Esophagus muscularis mucosa (tissue), 4 donors: ENCODE data around the gene GPR158. TPM values are rescaled to one million over a fixed set of nuclear protein-coding genes. Genes with fewer than 3 reads are reported as not detected.

Experiments
- DNase-seq: peaks from one replicate; pipeline ENCODE4 v3.0.0-alpha.2; 2017; ENCODE audit errors: extremely low spot score
- H3K27ac ChIP-seq, 4 donors: fragments of 200-600 bp; sonication (generic); replicated peaks in 1 of 4; 1 replicate in 3 of 4; 2 replicates in 1 of 4; pipeline ENCODE4 v1.5.1; 2016 to 2019; ENCODE audit warnings: mild to moderate bottlenecking in 1 of 4
- H3K27me3 ChIP-seq, 4 donors: fragments of 200-600 bp; sonication (generic); one replicate each; pipeline versions ENCODE4 v1.5.1 to v1.6.0; 2016 to 2019
- H3K36me3 ChIP-seq, 4 donors: fragments of 200-600 bp; sonication (generic); one replicate each; pipeline ENCODE4 v1.5.1; 2016 to 2019
- H3K4me1 ChIP-seq, 4 donors: fragments of 200-600 bp; sonication (generic); one replicate each; pipeline ENCODE4 v1.5.1; 2016 to 2019
- H3K4me3 ChIP-seq, 4 donors: fragments of 200-600 bp; sonication (generic); 1 replicate in 2 of 4; 2 replicates in 2 of 4; pipeline ENCODE4 v1.5.1; 2016 to 2019; ENCODE audit warnings: mild to moderate bottlenecking in 4 of 4, moderate library complexity in 1 of 4
- H3K9me3 ChIP-seq, 4 donors: fragments of 200-600 bp; sonication (generic); 1 replicate in 3 of 4; 2 replicates in 1 of 4; pipeline ENCODE4 v1.5.1; 2016 to 2019
- CTCF ChIP-seq, 3 experiments: fragments of 200-600 bp in 2 of 3; fragments of 450-650 bp in 1 of 3; sonication (generic) in 2 of 3; IDR thresholded peaks; one replicate each; pipeline ENCODE4 v1.5.1; 2017 to 2019; ENCODE audit warnings: antibody characterized with exemption in 3 of 3, mild to moderate bottlenecking in 2 of 3, moderate library complexity in 1 of 3
- EP300 ChIP-seq: sonication (generic); formaldehyde crosslinking; IDR thresholded peaks from one replicate; pipeline ENCODE4 v1.6.1; 2017; ENCODE audit warnings: antibody characterized with exemption
- POLR2A ChIP-seq: fragments of 450-650 bp; IDR thresholded peaks from one replicate; pipeline ENCODE4 v1.6.1; 2017; ENCODE audit warnings: antibody characterized with exemption, moderate library complexity, mild to moderate bottlenecking, low read depth
- POLR2AphosphoS5 ChIP-seq, 2 donors: sonication (generic); formaldehyde crosslinking; IDR thresholded peaks; one replicate each; pipeline ENCODE4 v1.6.1; 2017; ENCODE audit warnings: antibody characterized with exemption in 2 of 2
- WGBS: methylation state at CpG from one replicate; pipeline ENCODE4 v1.1.5; 2018; 5-methylcytosine and 5-hydroxymethylcytosine counted together
- intact Hi-C: fragments of 100-400 bp; cut with DNase I; formaldehyde crosslinking; loops from one replicate; pipeline ENCODE4 v1.15.1; 2023
- total RNA-seq, 4 donors: library from RNA; depleted of rRNA; stranded (reverse); fragments of >200 nt; gene quantifications; one replicate each; pipeline versions ENCODE4 v1.1.0 to v1.2.1, GENCODE V29; 2016

GPR158 gene
- total RNA-seq, 4 donors from 2014 or later = under 0.01 to 0.50 (median 0.13) TPM

GRCh38 chr10:25506821-25507335 lies 332.1 kb downstream of the GPR158 start:
- Histone ChIP-seq H3K36me3 (no peaks in the 10 kb centered on the region), H3K27me3 (no peaks in the 10 kb centered on the region), H3K4me1 (no peaks in the 10 kb centered on the region), H3K4me3 (no peak overlapping the region), H3K9me3 (no peaks in the 10 kb centered on the region), H3K27ac (no peak overlapping the region)
- intact Hi-C loops = no loop called here
- no peak for DNase-seq
- TF ChIP-seq CTCF (IDR thresholded peaks at IDR 0.05) (no peak), POLR2AphosphoS5 (IDR thresholded peaks at IDR 0.05) (no peak)
- WGBS = 51% methylated on average over 2 of the region's 2 CpGs

- no peak for DNase-seq
- Histone ChIP-seq H3K4me1 (no peaks in the 10 kb centered on the region), H3K27me3 (no peaks in the 10 kb centered on the region), H3K27ac (no peak overlapping the region), H3K36me3 (no peaks in the 10 kb centered on the region), H3K9me3 (no peaks in the 10 kb centered on the region), H3K4me3 (no peak overlapping the region)
- no peak for TF ChIP-seq POLR2AphosphoS5 (IDR thresholded peaks at IDR 0.05)
- TF ChIP-seq POLR2A = no peak
- no peak for TF ChIP-seq CTCF (IDR thresholded peaks at IDR 0.05)
- TF ChIP-seq EP300 = no peak
- WGBS = 66% methylated on average over 5 of the region's 5 CpGs
- intact Hi-C loops = no loop called here
These were observed 333.5 kb downstream of the GPR158 start for GRCh38 chr10:25508112-25508815.

GRCh38 chr10:25509151-25509550 lies 334.4 kb downstream of the GPR158 start:
- Histone ChIP-seq H3K27ac (no peak overlapping the region), H3K9me3 (no peaks in the 10 kb centered on the region), H3K4me1 (no peaks in the 10 kb centered on the region), H3K36me3 (no peaks in the 10 kb centered on the region), H3K27me3 (no peaks in the 10 kb centered on the region), H3K4me3 (no peak overlapping the region)
- WGBS = 79% methylated on average over 6 of the region's 6 CpGs
- DNase-seq = no peak
- TF ChIP-seq POLR2AphosphoS5 (IDR thresholded peaks at IDR 0.05) (no peak), EP300 (no peak), POLR2A (no peak), CTCF (IDR thresholded peaks at IDR 0.05) (no peak)
- intact Hi-C loops = no loop called here

- Histone ChIP-seq H3K9me3 (no peaks in the 10 kb centered on the region), H3K27me3 (no peaks in the 10 kb centered on the region), H3K27ac (no peak overlapping the region), H3K4me1 (no peaks in the 10 kb centered on the region), H3K36me3 (no peaks in the 10 kb centered on the region), H3K4me3 (no peak overlapping the region)
- no peak for DNase-seq
- TF ChIP-seq CTCF (IDR thresholded peaks at IDR 0.05) (no peak), POLR2AphosphoS5 (IDR thresholded peaks at IDR 0.05) (no peak), POLR2A (no peak), EP300 (no peak)
- WGBS = 88% methylated on average over 2 of the region's 2 CpGs
- intact Hi-C loops = no loop called here
These were observed 347.5 kb downstream of the GPR158 start for GRCh38 chr10:25522294-25522693.
